Measurements from ENCODE around the gene GNAI3.

GRCh38 chr1:109610609-109611307, 62.3 kb downstream of the GNAI3 start:
- TF ChIP-seq CTCF (conservative IDR thresholded peaks at IDR 0.05; ENCODE audit: low read depth, low read length) (no peak), EZH2 (IDR thresholded peaks at IDR 0.05; ENCODE audit: borderline replicate concordance, low read depth, low read length, poor library complexity, severe bottlenecking) (no peak)
